IPS DF 4.7 (cell line): Measurements from ENCODE around the gene PPT1.

Experiments used
- DNase-seq: peaks from one replicate; pipeline ENCODE4 v3.0.0-alpha.2; 2013; ENCODE audit warnings: low spot score; ENCODE audit errors: extremely low read depth

The PPT1 gene

GRCh38 chr1:40096977-40097782 is at the start of gene PPT1:
Gene PPT1 (minus strand): TSS chr1:40097252. CDS start chr1:40097238, 14 bp downstream.
- no peak for DNase-seq

GRCh38 chr1:40143891-40144575 is 47.0 kb upstream of the PPT1 start:
- peak; percentile 69 for DNase-seq

GRCh38 chr1:40141878-40142535 is 45.0 kb upstream of the PPT1 start:
- DNase-seq: no peak

- DNase-seq: no peak
Observed at GRCh38 chr1:40140211-40140973, 43.3 kb upstream of the PPT1 start.

GRCh38 chr1:40133839-40134238 is 36.8 kb upstream of the PPT1 start:
- no peak for DNase-seq

- DNase-seq: no peak
Observed at GRCh38 chr1:40133312-40133665, 36.2 kb upstream of the PPT1 start.

GRCh38 chr1:40132383-40133311 is 35.6 kb upstream of the PPT1 start:
- DNase-seq: no peak

GRCh38 chr1:40130892-40131291 is 33.8 kb upstream of the PPT1 start:
- DNase-seq: no peak

- DNase-seq: no peak
Observed at GRCh38 chr1:40122855-40123254, 25.8 kb upstream of the PPT1 start.

- no peak for DNase-seq
Observed at GRCh38 chr1:40120128-40120527, 23.1 kb upstream of the PPT1 start.

- DNase-seq: no peak
Observed at GRCh38 chr1:40114400-40114799, 17.3 kb upstream of the PPT1 start.

GRCh38 chr1:40110389-40110788 is 13.3 kb upstream of the PPT1 start:
- DNase-seq: no peak

GRCh38 chr1:40107290-40107959 is 10.4 kb upstream of the PPT1 start:
- DNase-seq: no peak

GRCh38 chr1:40105028-40105427 is 8.0 kb upstream of the PPT1 start:
- no peak for DNase-seq

GRCh38 chr1:40102896-40103295 is 5.8 kb upstream of the PPT1 start:
- no peak for DNase-seq

- DNase-seq: no peak
Observed at GRCh38 chr1:40102038-40102437, 5.0 kb upstream of the PPT1 start.

- no peak for DNase-seq
Observed at GRCh38 chr1:40096646-40096976, 441 bp downstream of the PPT1 start.

- no peak for DNase-seq
Observed at GRCh38 chr1:40095806-40096205, 1.2 kb downstream of the PPT1 start.

GRCh38 chr1:40094466-40095110 is 2.5 kb downstream of the PPT1 start:
- no peak for DNase-seq
